Measurements from ENCODE around the gene THUMPD3. TPM values are rescaled to one million over a fixed set of nuclear protein-coding genes. Genes with fewer than 3 reads are reported as not detected.
A peak's percentile ranks its signal among the peaks of the same experiment; 100 is the strongest.

THUMPD3 gene
- total and polyA plus RNA-seq, 2 donors from 2014 or later, result 31.9 to 44.1 TPM

- H3K36me3 ChIP-seq (ENCODE audit: control insufficient read depth in 2 of 3, insufficient read depth in 3 of 3, low read length in 3 of 3), result no peaks in the 10 kb centered on the region
- H3K9ac ChIP-seq (ENCODE audit: low read length in 3 of 3), result no peak overlapping the region
- FAIRE-seq (no peak), DNase-seq (peak in 2 of 5 donors; percentile 51 to 80)
- H3K4me3 ChIP-seq (ENCODE audit: low read length in 3 of 3), result no peak overlapping the region
- H3K4me1 ChIP-seq (ENCODE audit: control insufficient read depth in 2 of 3, insufficient read depth in 2 of 3, low read depth in 1 of 3, low read length in 3 of 3), result peaks cover 0 to 8% (median 0%) of the 10 kb centered on the region in 3 donors
- H3K27me3 ChIP-seq (ENCODE audit: control insufficient read depth, insufficient read depth, low read length), result no peaks in the 10 kb centered on the region
- H3K9me3 ChIP-seq (ENCODE audit: control insufficient read depth in 2 of 3, insufficient read depth in 1 of 3, low read length in 3 of 3), result no peaks in the 10 kb centered on the region
- intact Hi-C loops (cut with DNase I), result no loop called here
- H3K27ac ChIP-seq (ENCODE audit: low read depth in 2 of 2, low read length in 2 of 2), result no peak overlapping the region
- no peak for TF ChIP-seq CTCF (IDR thresholded peaks at IDR 0.05; ENCODE audit: borderline replicate concordance, extremely low read depth, insufficient read depth)
Observed at GRCh38 chr3:9339761-9340471, 22.9 kb upstream of the THUMPD3 start.

- no peaks in the 10 kb centered on the region for H3K36me3 ChIP-seq (ENCODE audit: control insufficient read depth in 2 of 3, insufficient read depth in 3 of 3, low read length in 3 of 3)
- TF ChIP-seq CTCF (IDR thresholded peaks at IDR 0.05; ENCODE audit: borderline replicate concordance, extremely low read depth, insufficient read depth), result no peak
- no peak overlapping the region for H3K4me3 ChIP-seq (ENCODE audit: low read length in 3 of 3)
- no peak overlapping the region for H3K27ac ChIP-seq (ENCODE audit: low read depth in 2 of 2, low read length in 2 of 2)
- no peaks in the 10 kb centered on the region for H3K9me3 ChIP-seq (ENCODE audit: control insufficient read depth in 2 of 3, insufficient read depth in 1 of 3, low read length in 3 of 3)
- no peak overlapping the region for H3K9ac ChIP-seq (ENCODE audit: low read length in 3 of 3)
- peaks cover 0 to 8% (median 0%) of the 10 kb centered on the region in 3 donors for H3K4me1 ChIP-seq (ENCODE audit: control insufficient read depth in 2 of 3, insufficient read depth in 2 of 3, low read depth in 1 of 3, low read length in 3 of 3)
- FAIRE-seq, result no peak
- DNase-seq, result no peak
- intact Hi-C loops (cut with DNase I), result no loop called here
- H3K27me3 ChIP-seq (ENCODE audit: control insufficient read depth, insufficient read depth, low read length), result no peaks in the 10 kb centered on the region
Observed at GRCh38 chr3:9340472-9340902, 22.4 kb upstream of the THUMPD3 start.

GRCh38 chr3:9342696-9343095, 20.2 kb upstream of the THUMPD3 start:
- no peaks in the 10 kb centered on the region for H3K9me3 ChIP-seq (ENCODE audit: control insufficient read depth in 2 of 3, insufficient read depth in 1 of 3, low read length in 3 of 3)
- no peak overlapping the region for H3K27ac ChIP-seq (ENCODE audit: low read depth in 2 of 2, low read length in 2 of 2)
- intact Hi-C loops (cut with DNase I), result no loop called here
- no peak overlapping the region for H3K9ac ChIP-seq (ENCODE audit: low read length in 3 of 3)
- H3K27me3 ChIP-seq (ENCODE audit: control insufficient read depth, insufficient read depth, low read length), result no peaks in the 10 kb centered on the region
- no peak for FAIRE-seq
- H3K4me3 ChIP-seq (ENCODE audit: low read length in 3 of 3), result no peak overlapping the region
- TF ChIP-seq CTCF (IDR thresholded peaks at IDR 0.05; ENCODE audit: borderline replicate concordance, extremely low read depth, insufficient read depth), result no peak
- DNase-seq, result peak in 1 of 5 donors; percentile 42
- peaks cover 0 to 8% (median 0%) of the 10 kb centered on the region in 3 donors for H3K4me1 ChIP-seq (ENCODE audit: control insufficient read depth in 2 of 3, insufficient read depth in 2 of 3, low read depth in 1 of 3, low read length in 3 of 3)
- H3K36me3 ChIP-seq (ENCODE audit: control insufficient read depth in 2 of 3, insufficient read depth in 3 of 3, low read length in 3 of 3), result no peaks in the 10 kb centered on the region
